Middle frontal gyrus (tissue), 1 donor: ENCODE measurements around the gene TIAM2.

Experiments used
- DNase-seq: peaks from one replicate; pipeline ENCODE4 v3.0.0-alpha.2; 2015; ENCODE audit warnings: low spot score; ENCODE audit errors: extremely low spot score

Gene TIAM2

DNA sequence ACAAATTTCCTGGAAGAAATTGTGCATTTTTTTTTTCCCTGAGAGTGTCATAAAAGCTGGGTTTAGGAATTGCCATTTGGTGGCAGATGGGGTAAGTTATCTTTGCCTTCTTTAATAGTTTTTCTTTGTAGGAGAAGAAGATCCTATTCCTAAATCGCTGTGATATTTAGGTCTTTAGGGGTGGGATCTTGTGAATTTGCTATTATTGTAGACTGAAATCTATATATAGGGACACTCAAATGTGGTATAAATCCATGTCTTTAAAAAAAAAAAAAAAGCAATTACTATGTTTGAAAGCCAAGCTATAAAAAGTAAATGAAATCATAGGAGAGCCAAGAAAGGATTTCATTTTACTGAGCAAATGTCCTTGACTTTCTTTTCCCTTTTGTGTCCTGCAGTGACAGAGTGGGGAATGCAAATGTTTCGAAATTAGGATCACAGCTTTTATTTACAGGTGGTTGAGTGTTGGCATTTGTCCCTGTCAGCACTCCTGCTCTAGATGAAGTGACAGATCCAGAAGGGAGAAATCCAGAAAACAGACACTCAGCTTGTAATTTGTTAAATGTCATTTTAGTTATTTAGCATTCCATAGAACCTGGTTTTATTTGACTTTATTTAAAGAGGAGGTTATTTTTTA lies 29.4 kb downstream of the TIAM2 start:
- no peak for DNase-seq

DNA sequence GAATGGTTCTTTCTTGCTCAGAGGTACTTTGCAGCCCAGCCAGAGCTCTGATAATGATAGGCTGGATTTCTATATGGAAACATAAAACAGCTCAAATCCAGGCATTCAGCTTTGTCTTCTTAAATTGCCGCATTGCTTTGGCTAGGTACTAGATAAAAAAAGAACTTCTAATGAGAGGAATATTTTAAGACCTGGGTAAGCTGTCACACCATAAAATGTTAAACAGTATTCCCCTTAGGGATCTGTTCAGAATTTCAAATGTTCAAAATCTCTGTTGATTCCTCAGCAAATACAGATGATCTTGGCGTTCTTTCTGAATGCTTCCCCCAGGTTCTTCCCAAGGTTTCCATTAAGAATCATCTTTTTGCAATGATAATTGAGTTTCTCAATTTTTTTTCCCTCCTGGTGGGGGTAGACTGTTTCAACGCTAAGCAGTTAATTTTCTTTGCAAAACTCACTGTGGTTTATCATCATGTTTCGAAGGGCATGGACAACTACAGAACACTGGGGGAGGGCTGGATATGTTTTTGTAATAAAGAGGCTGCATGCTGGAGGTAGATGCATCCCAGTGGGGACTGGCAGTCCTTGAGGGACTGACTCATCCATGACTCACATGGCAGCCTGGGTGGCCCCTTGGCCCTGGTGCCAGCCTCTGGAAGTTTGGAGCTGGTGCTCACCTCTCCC lies 31.0 kb downstream of the TIAM2 start:
- DNase-seq, result no peak

DNA sequence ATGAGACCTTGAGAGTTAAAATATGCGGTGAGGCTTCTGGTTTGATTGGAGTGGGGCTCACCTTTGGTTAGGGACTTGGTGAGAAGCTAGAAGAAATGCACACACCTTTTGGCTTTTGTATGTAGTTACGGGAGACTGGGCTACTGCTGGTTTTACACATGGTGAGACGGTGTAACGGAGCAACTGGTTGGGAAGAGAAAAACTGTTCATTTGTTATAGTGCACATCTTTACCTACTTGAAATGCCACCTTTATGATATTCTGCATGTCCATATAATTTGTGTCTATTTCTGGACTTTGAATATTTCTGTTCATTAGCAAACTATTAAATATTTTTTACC lies 31.6 kb downstream of the TIAM2 start:
- DNase-seq, result no peak

DNA sequence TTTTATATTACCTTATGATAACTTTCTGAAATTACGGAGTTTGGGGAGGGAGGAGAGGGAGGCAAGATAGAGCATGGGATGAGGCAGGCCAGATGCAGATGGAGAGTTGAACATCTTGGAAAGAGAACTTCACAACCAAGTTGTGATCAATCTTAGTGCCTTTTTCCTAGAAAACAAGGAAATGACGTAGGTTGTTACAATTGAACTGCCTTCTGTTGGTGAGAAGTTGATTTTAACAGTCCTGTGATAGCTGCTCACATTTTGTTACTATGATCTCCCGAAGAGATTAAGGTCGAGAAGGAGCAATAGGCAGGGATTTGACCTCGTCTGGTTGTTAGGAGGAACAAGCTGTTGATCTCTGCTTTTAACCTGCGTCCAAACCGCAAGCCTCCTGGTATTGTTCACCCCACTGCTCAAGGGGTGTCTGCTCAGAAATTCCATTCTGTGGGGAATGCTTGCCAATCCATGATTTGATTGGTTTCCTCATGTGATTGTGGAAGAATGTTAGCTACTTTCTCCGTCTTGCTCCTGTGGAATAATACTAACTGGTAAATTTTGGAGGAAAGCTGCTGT lies 35.1 kb downstream of the TIAM2 start:
- no peak for DNase-seq

DNA sequence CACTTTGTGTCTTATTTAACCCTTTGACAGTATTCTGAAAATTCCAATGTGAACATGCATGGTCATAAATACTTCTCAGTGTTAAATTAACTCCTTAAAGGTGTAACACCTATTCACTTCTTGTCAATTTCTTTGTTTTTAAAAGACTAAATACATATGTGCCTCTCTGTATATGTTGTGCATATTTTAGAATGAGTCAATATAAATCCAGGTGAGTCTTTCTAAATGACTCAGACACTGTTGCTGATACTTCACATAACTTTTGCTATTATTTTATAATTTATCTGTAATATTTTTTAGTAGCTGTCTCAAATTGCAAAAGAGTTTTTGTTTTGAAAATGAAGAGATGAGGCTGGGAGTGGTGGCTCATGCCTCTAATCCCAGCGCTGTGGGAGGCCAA lies 36.0 kb downstream of the TIAM2 start:
- DNase-seq, result no peak

DNA sequence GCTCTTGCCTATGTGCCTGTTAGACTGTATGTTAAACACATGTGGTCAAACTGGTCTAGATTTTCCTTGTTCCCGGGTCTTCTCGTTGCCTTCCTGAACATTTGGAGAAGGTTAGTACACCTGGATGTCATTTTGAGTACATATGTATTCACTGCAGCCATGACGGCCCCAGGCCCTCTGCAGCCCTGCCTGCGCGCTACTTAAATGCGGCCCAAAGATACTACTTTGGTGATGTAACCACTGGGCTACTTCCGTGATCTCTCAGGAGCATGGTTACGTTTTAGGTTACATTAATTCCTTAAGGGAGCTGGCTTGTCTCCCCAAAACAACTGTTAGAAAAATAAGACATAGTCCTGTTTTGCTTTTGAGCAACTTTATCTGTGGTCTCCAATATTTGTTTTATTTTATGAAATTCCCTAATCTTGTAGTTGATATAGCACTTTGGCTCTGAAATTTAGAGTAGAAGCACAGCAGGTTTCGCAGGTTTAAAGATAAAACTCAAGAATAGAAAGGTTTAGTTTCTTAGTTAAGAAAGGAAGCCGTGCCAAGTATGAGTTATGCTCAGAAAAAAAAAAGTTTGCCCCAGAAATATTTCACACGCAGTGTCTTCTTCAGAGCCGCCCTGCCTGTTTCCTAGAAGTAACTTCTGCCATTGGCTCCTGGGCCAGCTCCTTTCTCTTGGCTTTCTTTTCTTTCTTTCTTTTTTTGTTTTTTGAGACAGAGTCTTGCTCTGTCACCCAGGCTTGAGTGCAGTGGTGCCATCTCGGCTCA lies 38.1 kb downstream of the TIAM2 start:
- no peak for DNase-seq

DNA sequence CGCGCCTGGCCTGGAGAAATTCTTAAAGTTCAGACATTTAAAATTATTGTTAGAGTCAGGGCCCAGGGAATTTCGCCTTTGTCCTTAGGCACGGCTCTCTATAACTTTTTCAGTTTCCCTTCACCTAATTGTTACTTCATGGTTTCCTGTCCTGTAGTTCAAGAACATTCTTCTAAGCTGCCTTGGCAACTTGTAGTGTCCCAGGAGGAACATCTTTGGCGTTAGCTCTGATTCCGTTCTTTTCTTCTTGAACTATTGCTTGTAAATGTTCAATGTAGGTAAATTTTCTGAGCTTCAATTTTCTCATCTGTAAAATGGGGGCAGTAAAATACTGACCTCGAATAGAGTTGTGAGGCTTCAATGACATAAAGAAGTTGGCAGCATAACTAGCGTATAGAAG lies 41.8 kb downstream of the TIAM2 start:
- DNase-seq, result no peak

DNA sequence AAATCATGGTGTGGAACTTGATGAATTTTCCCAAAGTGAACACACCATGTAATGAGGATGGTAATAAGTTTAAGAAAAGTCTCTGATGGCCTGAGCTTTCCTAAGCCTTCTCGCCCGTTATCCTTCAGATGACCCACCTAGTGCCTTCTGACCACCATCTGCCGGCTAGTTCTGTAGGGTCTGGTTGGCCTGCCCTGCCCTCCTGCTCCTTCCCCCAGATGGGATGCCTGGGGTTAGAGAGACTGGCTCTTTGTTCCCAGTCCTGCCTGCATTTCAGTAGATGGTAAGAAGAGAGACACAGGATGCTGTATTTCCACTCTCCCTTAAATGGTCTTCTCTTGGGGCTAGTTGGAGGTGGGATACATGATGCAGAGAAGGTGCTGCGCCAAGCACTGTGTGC lies 43.0 kb downstream of the TIAM2 start:
- DNase-seq, result no peak

DNA sequence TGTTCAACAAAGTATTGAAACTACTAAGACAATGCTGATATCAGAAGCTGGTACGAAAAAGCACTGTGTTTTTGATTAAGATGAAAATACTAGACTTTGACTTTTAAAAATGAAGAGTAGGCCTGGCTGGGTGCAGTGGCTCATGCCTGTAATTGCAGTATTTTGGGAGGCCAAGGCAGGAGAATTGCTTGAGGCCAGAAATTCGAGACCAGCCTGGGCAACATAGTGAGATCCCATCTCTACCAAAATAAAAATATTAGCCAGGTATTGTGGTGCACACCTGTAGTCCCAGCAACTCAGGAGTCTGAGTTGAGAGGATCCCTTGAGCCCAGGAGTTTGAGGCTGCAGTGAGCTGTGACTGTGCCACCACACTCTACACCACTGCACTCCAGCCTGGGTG lies 43.4 kb downstream of the TIAM2 start:
- DNase-seq, result no peak

DNA sequence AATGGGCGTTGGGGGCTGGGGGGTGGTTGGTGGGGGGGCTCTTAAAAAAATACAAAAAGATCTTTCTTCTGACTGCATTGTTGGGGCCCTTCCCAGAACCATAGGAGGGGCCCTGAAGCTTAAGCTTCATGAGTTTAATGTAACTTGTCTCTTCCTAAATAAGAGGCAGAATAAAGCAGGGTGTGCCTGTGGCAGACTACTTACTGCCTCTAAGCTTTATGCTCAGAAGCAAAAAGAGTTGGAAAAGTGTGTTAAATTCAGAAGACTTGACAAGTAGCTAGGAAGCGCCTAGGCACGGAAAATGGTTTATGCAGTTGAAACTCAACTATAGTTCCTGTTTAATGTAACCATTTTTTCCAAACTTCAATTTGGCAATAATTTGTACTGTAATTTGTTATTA lies 44.5 kb downstream of the TIAM2 start:
- DNase-seq, result no peak

DNA sequence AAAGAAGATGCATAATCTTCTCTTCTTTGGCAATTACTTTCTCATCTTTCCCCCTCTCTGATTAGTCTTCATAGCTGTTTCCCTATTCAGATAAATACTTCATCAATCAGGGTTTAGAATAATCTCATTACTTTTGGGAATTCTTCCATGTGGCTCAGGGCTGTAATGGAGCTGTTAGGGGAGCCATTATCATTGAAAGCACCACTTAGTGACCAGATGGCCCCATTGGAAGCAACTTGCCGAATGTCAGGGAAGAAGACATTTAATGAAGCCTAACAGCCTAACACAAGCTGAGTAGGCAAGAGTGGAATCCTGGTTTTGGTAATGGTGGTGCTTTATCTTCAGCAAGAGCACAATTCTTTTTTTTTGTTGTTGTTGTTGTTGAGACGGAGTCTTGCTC lies 45.0 kb downstream of the TIAM2 start:
- no peak for DNase-seq

DNA sequence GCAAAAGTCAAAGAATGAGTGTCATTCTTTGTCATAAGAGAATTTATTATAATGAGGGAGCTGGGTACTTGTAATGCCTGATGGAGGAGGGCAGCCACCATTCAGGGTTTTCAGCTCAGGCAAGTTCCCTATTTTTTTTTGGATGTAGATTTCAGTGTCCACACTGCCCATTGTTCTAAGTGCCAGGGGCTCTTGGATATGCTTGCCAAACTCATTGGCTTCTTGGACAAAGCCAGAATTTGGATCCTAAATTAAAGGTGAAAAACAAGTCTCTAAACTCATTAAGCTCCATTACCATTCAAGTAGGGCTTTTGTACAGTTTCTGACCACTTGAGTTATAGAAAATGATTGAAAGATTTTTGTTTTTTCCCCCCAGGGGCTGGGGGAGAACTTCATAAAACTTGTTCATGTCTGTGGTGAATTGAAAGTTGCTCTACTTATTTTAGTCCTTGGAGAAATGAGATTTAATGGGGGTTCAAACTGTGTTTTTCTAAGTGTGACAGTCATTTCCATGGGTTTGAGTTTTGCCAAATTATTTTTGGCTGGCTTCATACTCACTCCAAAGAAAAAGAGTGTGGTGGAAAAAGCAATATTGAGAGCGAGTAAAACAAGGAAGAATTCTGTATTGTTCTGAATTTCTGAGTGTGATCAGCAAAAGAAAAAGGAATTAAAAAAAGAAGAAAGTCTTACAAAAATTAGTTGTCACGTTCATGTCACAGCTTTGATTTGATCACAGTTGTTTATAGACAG lies 46.0 kb downstream of the TIAM2 start:
- DNase-seq, result no peak

DNA sequence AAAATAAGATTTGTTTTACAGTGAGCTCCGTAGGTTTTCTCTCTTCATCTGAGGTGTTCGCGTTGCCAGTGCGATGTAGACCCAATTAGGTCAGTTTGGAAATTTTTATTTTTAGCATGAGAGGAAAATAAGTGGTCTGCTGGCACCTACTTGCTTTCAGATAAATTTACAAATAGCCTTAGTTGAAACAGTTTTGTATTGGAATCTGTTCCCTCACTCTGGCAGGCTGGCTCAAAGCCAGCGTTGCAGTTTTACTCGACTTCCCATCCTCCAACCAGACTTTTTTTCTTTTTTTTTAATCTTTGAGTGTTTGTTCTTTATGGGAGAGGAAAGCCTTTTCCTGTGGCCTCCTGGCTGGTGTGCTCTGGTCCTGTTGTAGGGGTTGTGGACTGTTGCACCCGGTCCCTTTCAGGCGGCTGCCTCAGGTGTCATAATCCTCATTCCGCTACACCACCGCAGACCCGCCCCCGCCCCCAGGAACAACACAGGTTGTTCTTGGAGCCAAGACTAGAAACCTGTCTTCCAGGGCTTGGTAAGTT lies 46.7 kb downstream of the TIAM2 start:
- no peak for DNase-seq

DNA sequence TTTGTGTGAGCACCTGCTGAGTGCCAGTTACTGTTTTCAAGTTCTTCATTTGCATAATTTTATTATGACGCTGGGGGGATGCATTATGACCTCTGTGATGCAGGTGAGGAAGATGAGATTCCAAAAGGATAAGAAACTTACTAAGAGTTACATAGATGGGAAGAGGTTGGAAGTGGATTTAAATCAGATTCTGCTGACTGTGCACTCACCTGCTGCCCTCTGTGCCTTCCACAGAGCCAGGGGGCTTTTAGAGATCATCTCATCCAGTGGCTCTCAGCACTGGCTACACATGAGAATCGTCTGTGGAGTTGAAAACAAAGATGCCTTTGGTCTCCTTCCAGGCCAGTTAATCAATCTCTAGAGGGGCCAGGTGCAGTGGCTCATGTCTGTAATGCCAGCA lies 47.9 kb downstream of the TIAM2 start:
- DNase-seq, result no peak

DNA sequence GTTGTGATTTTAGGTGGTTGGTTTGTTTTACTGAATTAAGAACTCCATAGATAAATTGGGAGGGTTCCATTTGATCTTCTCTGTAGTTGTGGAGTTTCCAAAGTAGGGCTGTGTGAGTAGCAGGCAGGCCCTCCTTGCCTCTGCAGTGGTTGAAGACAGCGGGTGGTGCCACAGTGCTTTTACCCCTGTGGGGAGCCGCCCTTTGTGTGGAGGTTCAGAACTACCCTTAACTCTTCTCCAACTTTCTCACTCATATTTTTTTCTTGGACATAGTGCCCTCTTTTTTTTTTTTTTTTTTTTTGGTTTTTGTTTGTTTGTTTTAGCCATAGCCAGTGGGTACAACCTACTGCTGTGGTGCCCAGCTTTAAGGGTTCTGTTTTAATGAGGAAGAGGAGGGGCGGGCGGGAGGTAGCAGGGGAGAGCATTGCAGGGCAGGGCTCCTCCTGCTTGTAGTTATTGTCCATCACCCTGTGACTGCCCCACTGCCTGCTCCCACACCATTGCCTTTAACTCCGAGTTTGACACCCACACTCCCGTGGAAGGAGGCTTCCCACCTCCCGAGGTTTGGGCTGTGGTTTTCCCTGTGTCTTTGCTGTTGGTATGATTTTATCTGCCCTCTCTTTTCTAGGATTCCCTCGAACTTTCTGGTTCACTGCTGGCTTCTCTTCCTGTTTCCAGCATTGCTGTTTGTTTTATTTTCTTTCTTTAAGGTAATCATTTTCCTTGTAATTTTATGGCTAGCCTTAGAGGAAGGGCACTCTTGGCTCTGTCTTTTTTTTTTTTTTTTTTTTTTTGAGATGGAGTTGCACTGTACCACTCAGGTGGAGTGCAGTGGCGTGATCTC lies 50.7 kb downstream of the TIAM2 start:
- no peak for DNase-seq

DNA sequence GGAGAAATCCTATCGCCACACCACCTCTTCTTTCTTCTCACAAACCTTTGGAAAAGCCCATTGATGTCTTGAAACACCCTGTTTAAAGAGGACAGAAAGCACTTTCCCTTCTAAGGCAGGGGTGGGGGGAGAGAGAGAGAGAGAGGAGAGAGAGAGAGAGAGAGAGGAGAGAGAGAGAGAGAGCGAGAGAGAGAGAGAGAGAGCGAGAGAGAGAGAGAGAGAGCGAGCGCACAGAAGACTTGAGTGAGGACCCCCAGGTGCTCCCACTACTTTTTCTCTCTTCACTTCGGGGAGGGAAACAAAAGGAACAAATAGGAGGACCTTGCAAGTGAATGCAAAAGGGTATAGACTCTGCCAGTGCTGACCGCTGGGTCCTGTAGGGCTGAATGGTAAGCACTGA lies 52.4 kb downstream of the TIAM2 start:
- DNase-seq, result no peak

DNA sequence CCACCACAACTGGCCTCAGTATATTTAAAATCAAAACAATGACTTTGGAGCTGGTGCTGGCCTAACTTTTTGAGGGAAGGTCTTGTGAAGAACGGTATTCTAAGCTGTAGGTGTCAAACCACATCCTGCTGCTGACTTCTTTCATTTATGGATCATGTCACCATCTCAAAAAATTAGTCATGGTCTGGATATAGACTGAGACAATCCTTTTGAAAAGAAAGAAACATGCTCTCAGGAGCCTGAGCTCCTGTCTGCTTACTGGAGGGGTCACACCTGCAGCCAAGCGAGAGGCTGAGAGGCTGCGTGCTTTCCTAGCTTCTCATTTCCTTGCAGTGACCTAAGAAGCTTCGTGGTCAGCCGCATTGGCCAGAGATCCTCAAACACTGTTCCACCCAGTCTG lies 55.2 kb downstream of the TIAM2 start:
- no peak for DNase-seq

DNA sequence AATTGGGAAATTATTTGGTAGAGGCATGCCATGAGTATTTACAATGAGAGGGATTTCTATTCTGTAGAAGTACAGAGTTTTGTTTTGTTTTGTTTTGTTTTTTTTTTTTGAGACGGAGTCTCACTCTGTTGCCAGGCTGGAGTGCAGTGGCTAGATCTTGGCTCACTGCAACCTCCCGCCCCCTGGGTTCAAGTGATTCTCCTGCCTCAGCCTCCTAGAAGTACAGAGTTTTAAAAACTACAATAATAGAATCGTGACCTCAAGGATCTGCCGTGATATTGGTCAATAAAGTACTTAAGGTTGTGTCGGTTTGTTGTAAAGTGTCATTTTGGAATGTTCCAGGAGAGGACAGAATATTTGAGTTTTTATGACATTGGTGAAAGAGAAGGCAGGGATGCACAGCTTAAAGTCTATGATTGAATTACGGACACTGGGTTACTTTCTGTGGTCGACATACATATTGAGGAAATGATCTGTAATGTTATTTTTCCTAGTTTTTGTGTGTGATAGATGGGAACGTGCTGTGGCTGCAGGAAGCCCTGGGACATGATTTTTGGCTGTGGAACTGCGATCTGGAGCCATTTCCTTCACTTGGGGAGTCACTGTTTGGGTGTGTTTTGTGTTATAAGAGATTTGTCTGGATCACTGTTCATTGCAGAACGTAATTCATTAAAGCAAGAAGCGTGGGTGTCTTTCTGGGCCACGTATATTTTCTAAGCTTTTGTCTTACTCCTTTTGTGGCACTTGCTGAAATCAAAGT lies 59.6 kb downstream of the TIAM2 start:
- no peak for DNase-seq

DNA sequence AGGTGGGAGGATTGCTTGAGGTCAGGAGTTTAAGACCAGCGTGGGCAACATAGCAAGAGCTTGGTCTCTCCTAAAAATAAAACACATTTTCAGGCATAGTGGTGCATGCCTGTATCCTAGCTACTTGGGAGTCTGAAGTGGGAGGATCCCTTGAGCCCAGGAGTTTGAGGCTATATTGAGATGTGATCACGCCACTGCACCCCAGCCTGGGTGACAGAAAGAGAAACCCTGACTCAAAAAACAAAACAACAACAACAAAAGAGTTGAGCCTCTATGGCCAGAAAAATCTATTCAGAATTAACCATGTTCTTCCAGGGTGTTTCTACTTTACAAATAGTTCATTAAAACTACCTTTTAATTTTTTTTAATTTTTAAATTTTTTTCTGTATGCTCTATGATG lies 60.6 kb downstream of the TIAM2 start:
- DNase-seq, result no peak

DNA sequence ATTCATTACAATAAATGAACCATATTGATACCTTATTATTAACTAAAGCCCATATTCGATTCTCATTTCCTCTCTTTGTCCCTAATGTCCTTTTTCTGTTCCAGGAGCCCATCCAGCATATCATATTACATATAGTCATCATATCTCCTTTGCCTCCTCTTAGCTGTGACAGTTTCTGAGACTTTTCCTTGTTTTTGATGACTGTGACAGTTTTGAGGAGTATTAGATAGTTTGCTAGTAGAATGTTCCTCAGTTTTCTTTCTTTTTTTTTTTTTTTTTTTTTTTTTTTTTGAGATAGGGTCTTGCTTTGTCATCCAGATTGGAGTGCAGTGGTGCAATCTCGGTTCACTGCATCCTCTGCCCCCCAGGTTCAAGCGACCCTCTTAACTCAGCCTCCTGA lies 61.6 kb downstream of the TIAM2 start:
- no peak for DNase-seq
